ENCODE results near the gene PHF20. TPM values are rescaled to one million over a fixed set of nuclear protein-coding genes. Genes with fewer than 3 reads are reported as not detected.
A peak's percentile ranks its signal among the peaks of the same experiment; 100 is the strongest.

Gene PHF20
- total and polyA plus RNA-seq, 2 of the 8 experiments (the other 6 are each of a cell fraction or from before 2014, with no cell fraction given) = 25.6 to 70.1 TPM

GRCh38 chr20:35883778-35884540 is 112.1 kb downstream of the PHF20 start:
- Histone ChIP-seq H3K36me3 (ENCODE audit: control insufficient read depth in 2 of 4, insufficient read depth in 4 of 4, low read length in 3 of 4) (no peaks in the 10 kb centered on the region), H3K4me1 (replicated peaks in 1 of 4; ENCODE audit: control insufficient read depth in 3 of 4, insufficient read depth in 4 of 4, low read length in 3 of 4) (peaks cover 0 to 3% (median 0%) of the 10 kb centered on the region in 4 experiments; a peak in 1 of 7 replicates), H4K91ac (replicated peaks; ENCODE audit: insufficient read length, low read length) (no peak overlapping the region), H4K5ac (ENCODE audit: insufficient read length, low read depth, low read length) (no peak overlapping the region), H2BK15ac (ENCODE audit: low read length) (no peak overlapping the region), H3K14ac (ENCODE audit: insufficient read length) (no peak overlapping the region), H2BK120ac (replicated peaks; ENCODE audit: low read depth, low read length) (no peak overlapping the region), H3K18ac (ENCODE audit: extremely low read depth, low read length) (no peak overlapping the region), H2AFZ (ENCODE audit: low read length) (no peak overlapping the region), H3K9me3 (ENCODE audit: insufficient read depth in 2 of 2, low read depth in 1 of 2, low read length in 1 of 2) (no peaks in the 10 kb centered on the region), H4K8ac (ENCODE audit: extremely low read depth, insufficient read depth, low read length) (no peak overlapping the region), H3K79me2 (ENCODE audit: control insufficient read depth in 1 of 2, insufficient read depth in 2 of 2, low read length in 2 of 2) (0 out of 4 replicates have a peak, but pooled peaks cover 0 to 3% of the 10 kb centered on the region in 2 experiments), H3K23me2 (ENCODE audit: low read depth, low read length) (0 out of 2 replicates have a peak, but pooled peaks cover 3% of the 10 kb centered on the region), H2AK5ac (ENCODE audit: low read depth, low read length) (no peak overlapping the region), H3K79me1 (ENCODE audit: low read depth, low read length) (0 out of 2 replicates have a peak, but pooled peaks cover 3% of the 10 kb centered on the region), H2BK5ac (ENCODE audit: low read depth, low read length) (no peak overlapping the region), H3K4ac (replicated peaks; ENCODE audit: insufficient read length, low read depth, low read length) (no peak overlapping the region), H2BK12ac (ENCODE audit: low read depth, low read length) (no peak overlapping the region), H3K9ac (replicated peaks in 1 of 4; ENCODE audit: extremely low read depth in 1 of 4, low read depth in 3 of 4, low read length in 3 of 4) (no peak overlapping the region), H3K23ac (ENCODE audit: insufficient read length) (no peak overlapping the region), H4K20me1 (replicated peaks in 1 of 2; ENCODE audit: control insufficient read depth in 1 of 2, insufficient read depth in 2 of 2, low read length in 2 of 2) (peaks cover 2% of the 10 kb centered on the region in 2 experiments), H3K27ac (ENCODE audit: low read depth, low read length) (no peak overlapping the region), H3K27me3 (replicated peaks in 1 of 4; ENCODE audit: control insufficient read depth in 3 of 4, extremely low read depth in 1 of 4, insufficient read depth in 3 of 4, low read length in 3 of 4) (no peaks in the 10 kb centered on the region), H3K4me3 (ENCODE audit: extremely low read depth in 1 of 4, insufficient read depth in 2 of 4, low read depth in 3 of 4, low read length in 4 of 4) (no peak overlapping the region), H2BK20ac (ENCODE audit: low read length) (no peak overlapping the region), H3K56ac (replicated peaks; ENCODE audit: insufficient read length, low read depth, low read length) (no peak overlapping the region), H3K4me2 (ENCODE audit: insufficient read depth in 1 of 2, low read depth in 2 of 2, low read length in 2 of 2) (no peak overlapping the region)
- peak; percentile 43 to 69 for DNase-seq (ENCODE audit: low read depth in 1 of 2, low spot score in 2 of 2)
- CTCF ChIA-PET (ENCODE audit: partially characterized antibody) = interaction anchor here (0.6 to 2.8 kb wide), 13 partner anchors 8 to 167 kb away, joined by 3 to 9 read pairs (median 3); no protein-coding TSS in a partner anchor
- POLR2A ChIA-PET (ENCODE audit: partially characterized antibody) = interaction anchor here (0.9 to 12.5 kb wide), 3 partner anchors 115 to 223 kb away, joined by 3 to 139 read pairs (median 3); partner anchors contain the start of gene RBM39
- peak; percentile 77 for FAIRE-seq
- 75% methylated on average over 10 of the region's 10 CpGs; no CpG with 5 or more reads in 1 of the 2 experiments for WGBS, 2 experiments (ENCODE audit: extremely low coverage in 1 of 2, insufficient coverage in 1 of 2, insufficient read length in 1 of 2, insufficient replicate concordance in 2 of 2, low coverage in 1 of 2, low lambda C conversion rate in 2 of 2, missing lambda C conversion rate in 1 of 2)
- TF ChIP-seq SP1 (IDR thresholded peaks at IDR 0.05; ENCODE audit: low read depth, low read length) = no peak
- no peak for TF ChIP-seq POLR2AphosphoS5 (IDR thresholded peaks at IDR 0.05; ENCODE audit: low read depth, low read length)
- peak; percentile 39; the same call in 1 of the 2 replicates for TF ChIP-seq GABPA (IDR thresholded peaks at IDR 0.05; ENCODE audit: borderline replicate concordance, insufficient read depth, low read length)
- no peak for TF ChIP-seq USF2 (IDR thresholded peaks at IDR 0.05; ENCODE audit: low read length)
- no peak for TF ChIP-seq BCL11A (IDR thresholded peaks at IDR 0.05; ENCODE audit: low read depth in 2 of 2, low read length in 2 of 2)
- no peak for TF ChIP-seq SIN3A (conservative IDR thresholded peaks at IDR 0.05 in 1 of 2, IDR thresholded peaks at IDR 0.05 in 1 of 2; ENCODE audit: low read depth in 1 of 2, low read length in 2 of 2)
- no peak for TF ChIP-seq EGR1 (IDR thresholded peaks at IDR 0.05; ENCODE audit: borderline replicate concordance, low read depth, low read length)
- peak; percentile 73 to 88 (median 78) for TF ChIP-seq CTCF (IDR thresholded peaks at IDR 0.05; ENCODE audit: control extremely low read depth in 1 of 3, insufficient read depth in 1 of 3, low read depth in 1 of 3, low read length in 3 of 3)
